ENCODE measurements around the gene PLXND1.
A peak's percentile ranks its signal among the peaks of the same experiment; 100 is the strongest.

PLXND1 gene

GRCh38 chr3:129617381-129618185, 11.1 kb upstream of the PLXND1 start:
- no peak for TF ChIP-seq NFIC (IDR thresholded peaks at IDR 0.05)
- peak; percentile 60 for TF ChIP-seq REST (IDR thresholded peaks at IDR 0.05; ENCODE audit: low read depth)

- no peak for TF ChIP-seq TAF1 (IDR thresholded peaks at IDR 0.05; ENCODE audit: low read depth)
- TF ChIP-seq ZBTB7A (IDR thresholded peaks at IDR 0.05; ENCODE audit: low read depth) = no peak
- TF ChIP-seq RAD21 (IDR thresholded peaks at IDR 0.05; ENCODE audit: low read depth) = no peak
- no peak for TF ChIP-seq MAX (IDR thresholded peaks at IDR 0.05)
- no peak for TF ChIP-seq CREB1 (IDR thresholded peaks at IDR 0.05; ENCODE audit: low read depth)
- no peak for TF ChIP-seq REST (IDR thresholded peaks at IDR 0.05; ENCODE audit: low read depth)
- no peak for TF ChIP-seq NFIC (IDR thresholded peaks at IDR 0.05)
- no peak for TF ChIP-seq TEAD4 (IDR thresholded peaks at IDR 0.05)
- TF ChIP-seq FOXM1 (IDR thresholded peaks at IDR 0.05; ENCODE audit: borderline replicate concordance, low read depth) = no peak
These were observed 10.2 kb upstream of the PLXND1 start for GRCh38 chr3:129616713-129617112.

GRCh38 chr3:129616291-129616690, 9.8 kb upstream of the PLXND1 start:
- TF ChIP-seq TEAD4 (IDR thresholded peaks at IDR 0.05) (no peak), TAF1 (IDR thresholded peaks at IDR 0.05; ENCODE audit: low read depth) (no peak), YY1 (IDR thresholded peaks at IDR 0.05; ENCODE audit: low read depth) (no peak)

- TF ChIP-seq TAF1 (IDR thresholded peaks at IDR 0.05; ENCODE audit: low read depth) = no peak
- TF ChIP-seq TEAD4 (IDR thresholded peaks at IDR 0.05) = no peak
- no peak for TF ChIP-seq TCF12 (IDR thresholded peaks at IDR 0.05; ENCODE audit: low read depth)
- no peak for TF ChIP-seq NFIC (IDR thresholded peaks at IDR 0.05)
- no peak for TF ChIP-seq RAD21 (IDR thresholded peaks at IDR 0.05; ENCODE audit: low read depth)
- TF ChIP-seq CREB1 (IDR thresholded peaks at IDR 0.05; ENCODE audit: low read depth) = no peak
- TF ChIP-seq YY1 (IDR thresholded peaks at IDR 0.05; ENCODE audit: low read depth) = no peak
- TF ChIP-seq MAX (IDR thresholded peaks at IDR 0.05) = no peak
- TF ChIP-seq CEBPB (IDR thresholded peaks at IDR 0.05) = no peak
- no peak for TF ChIP-seq EGR1 (IDR thresholded peaks at IDR 0.05)
- TF ChIP-seq EP300 (IDR thresholded peaks at IDR 0.05; ENCODE audit: borderline replicate concordance) = no peak
These were observed 9.3 kb upstream of the PLXND1 start for GRCh38 chr3:129615751-129616281.

GRCh38 chr3:129614927-129615363, 8.5 kb upstream of the PLXND1 start:
- TF ChIP-seq TEAD4 (IDR thresholded peaks at IDR 0.05) = no peak
- peak; percentile 71 for TF ChIP-seq USF1 (IDR thresholded peaks at IDR 0.05)
- TF ChIP-seq MAX (IDR thresholded peaks at IDR 0.05) = no peak

- no peak for TF ChIP-seq EGR1 (IDR thresholded peaks at IDR 0.05)
- TF ChIP-seq MAX (IDR thresholded peaks at IDR 0.05) = no peak
- TF ChIP-seq TCF12 (IDR thresholded peaks at IDR 0.05; ENCODE audit: low read depth) = no peak
- TF ChIP-seq TAF1 (IDR thresholded peaks at IDR 0.05; ENCODE audit: low read depth) = no peak
- no peak for TF ChIP-seq EP300 (IDR thresholded peaks at IDR 0.05; ENCODE audit: borderline replicate concordance)
- no peak for TF ChIP-seq USF1 (IDR thresholded peaks at IDR 0.05)
- TF ChIP-seq YY1 (IDR thresholded peaks at IDR 0.05; ENCODE audit: low read depth) = no peak
These were observed 8.0 kb upstream of the PLXND1 start for GRCh38 chr3:129614435-129614834.

Measured in Ishikawa (cell line).